HG02870 (cell line): ENCODE data around the gene DGKG.

Experiments used
- ATAC-seq: cut with Tn5 transposase; IDR thresholded peaks from one replicate; pipeline ENCODE4 v1.9.1; 2021; ENCODE audit warnings: mild to moderate bottlenecking, moderate library complexity; ENCODE audit not compliant: unreplicated experiment

DGKG gene

DNA sequence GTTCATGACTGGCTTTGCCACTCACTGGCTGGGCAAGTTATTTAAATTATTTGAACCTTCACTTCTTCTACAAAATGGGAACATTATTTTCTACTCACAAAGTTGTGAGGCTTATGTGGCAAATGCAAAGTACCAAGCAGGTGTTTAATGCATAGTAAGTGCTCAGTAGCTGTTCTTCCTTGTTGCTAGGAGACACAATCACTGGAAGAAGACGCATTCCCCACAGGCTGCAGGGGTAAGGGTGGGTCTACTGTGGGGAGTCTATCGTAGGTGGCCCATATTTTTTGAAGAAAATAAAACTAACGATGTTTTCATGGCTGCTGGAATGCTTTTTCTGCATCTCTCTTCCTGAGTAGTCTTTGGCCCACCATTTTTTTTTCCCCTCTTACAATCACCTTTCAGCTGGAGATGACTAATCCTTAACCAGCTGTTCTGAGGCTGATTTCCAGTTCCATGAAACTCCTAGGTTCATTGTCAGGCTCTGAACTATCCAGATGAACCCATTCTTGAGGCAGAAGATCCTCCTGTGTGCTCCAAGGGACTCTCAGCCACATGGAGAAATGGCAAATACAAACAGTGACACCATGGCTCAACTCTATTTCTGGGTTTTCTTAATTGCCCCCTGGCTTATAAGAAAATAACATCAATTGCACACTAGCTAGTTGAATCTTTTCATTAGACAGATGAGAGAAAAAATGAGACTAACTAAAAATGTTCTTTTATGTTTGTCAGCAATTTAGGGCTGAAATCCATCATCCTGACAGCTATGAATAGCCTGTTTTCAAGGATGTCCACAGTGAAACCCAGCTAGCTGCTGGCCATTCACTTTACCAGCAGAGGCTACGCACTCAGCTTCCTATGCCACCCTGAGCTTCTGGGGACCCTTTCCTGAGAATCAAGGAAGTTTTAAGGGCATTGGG is 144.9 kb downstream of the DGKG start:
- peak; percentile 12 for ATAC-seq

DNA sequence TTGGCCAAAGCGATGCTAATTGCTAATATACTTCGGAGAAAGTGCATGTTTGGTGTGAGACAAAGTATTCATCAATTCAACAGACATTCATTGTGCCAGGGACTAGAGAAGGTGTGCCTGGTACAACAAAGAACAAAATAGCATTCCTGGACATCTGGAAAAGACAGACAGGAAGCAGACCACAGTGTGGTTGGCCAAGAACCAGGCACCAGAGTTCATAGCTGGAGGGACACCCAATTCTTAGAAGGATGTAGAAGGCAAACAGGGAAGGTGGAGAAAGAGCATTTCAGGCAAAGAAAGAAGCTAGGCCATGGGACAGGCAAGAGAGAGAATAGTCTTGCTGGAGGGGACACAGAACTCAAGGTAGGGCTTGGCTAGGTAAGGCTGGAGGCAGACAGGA is 147.4 kb downstream of the DGKG start:
- no peak for ATAC-seq

DNA sequence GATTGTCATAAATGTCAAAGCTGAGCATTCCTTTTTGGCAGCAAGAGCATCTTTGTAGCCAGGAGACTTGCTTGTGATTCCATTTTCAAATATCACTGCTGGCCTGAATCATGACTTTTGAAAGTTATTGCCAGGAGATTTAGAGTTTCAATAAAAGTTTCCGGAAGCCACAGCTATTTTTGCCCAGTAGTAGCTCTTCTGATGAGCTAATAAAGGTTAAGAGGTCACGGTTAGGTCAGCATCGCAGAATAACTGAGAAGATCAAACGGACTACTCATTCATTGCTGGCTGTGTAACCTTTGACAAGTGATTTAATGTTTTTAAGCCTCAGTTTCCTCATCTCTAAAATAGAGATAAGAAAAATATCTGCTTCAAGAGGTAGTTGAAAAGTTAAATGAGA is 148.1 kb downstream of the DGKG start:
- ATAC-seq, result no peak

DNA sequence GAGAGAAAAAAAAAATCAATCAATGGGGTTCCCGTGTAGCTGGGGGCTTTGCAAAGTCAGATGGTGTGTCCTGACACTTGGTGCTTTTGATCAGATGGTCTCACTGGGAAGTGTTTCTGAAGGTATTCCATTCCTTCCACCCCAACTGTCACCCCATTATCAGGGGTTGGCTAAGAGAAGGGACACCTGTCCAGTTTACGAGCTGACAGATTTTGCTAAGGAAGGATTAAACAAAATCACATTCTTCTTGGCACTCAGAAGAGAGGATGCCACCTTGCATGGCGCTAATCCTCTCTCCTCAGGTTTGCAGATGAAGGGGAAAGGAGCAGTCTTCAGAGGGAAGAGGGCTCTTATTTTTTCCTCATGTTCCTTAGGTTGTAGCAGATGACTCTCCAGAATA is 149.4 kb downstream of the DGKG start:
- no peak for ATAC-seq

DNA sequence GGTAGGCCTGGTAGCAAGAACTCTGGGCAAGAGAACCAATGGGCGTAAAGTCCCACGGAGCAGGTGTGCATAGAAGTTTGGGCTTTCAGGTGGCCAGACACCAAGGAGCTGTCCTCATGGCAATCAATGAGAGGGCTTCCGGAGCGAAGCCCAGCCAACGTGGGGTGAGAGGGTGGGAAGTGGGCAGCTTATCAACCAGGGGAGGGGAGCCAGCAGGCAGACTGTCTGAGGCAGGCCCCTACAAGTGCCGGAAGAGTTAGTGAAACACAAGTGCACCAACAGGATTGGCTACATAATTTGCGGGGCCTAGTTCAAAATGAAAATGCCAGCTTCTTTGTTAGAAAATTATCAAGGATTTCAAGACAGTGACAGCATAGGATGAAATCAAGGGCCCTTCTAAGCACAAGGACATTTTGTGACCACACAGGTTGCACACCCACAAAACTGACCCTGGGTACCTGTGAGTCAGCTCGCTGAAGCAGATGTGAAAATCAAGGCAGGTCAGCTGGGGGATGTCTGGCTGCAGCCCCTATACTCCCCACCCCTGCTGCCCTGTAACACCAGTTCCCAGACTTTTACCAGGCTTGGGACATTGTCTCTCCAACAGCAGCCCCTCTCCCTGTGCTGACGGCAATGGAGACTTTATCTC is 151.1 kb downstream of the DGKG start:
- no peak for ATAC-seq

DNA sequence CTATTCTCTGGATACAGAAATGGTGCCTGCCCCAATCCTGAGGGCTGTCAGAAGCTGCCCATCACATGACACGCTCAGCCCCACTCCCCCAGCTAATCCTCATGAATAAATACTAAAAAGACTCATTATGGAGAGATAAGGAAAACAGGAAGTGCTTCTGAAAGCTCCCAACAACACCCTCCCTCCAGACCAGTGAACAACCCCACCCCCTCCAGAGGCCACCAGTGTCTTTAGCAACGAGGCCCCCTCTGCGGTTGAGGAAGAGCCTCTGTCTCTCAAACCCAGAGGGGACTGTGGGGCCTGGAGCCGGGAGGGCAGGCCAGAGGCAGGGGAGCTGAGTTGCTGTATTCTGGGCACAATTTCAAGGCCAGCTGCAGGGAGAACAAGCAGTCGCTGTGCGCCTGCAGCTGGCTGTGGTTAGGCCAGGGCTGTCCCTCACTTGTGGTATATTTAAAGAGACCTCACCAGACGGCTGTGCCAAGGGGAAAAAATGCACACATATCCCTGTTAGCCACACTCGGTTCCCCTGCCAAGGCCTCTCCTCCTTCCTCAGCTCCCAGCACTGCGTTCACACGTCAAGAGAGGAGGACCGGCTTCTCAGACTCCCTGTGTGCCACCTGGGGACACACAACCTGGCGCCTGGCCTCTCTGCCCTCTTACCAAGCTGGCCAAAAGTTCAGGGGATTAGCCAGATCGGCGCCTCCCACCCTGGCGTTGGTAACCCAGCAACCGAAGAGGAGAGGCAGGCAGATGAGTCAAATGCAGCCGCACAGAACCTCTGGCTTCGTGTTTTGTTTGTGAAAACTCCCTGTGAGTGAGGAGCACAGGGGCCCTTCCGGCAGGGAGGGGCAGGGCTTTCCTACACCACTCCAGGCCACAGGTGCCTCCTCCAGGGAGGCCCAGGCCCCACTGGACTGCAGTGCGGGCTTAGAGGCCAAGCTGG is 152.0 kb downstream of the DGKG start:
- ATAC-seq, result no peak

DNA sequence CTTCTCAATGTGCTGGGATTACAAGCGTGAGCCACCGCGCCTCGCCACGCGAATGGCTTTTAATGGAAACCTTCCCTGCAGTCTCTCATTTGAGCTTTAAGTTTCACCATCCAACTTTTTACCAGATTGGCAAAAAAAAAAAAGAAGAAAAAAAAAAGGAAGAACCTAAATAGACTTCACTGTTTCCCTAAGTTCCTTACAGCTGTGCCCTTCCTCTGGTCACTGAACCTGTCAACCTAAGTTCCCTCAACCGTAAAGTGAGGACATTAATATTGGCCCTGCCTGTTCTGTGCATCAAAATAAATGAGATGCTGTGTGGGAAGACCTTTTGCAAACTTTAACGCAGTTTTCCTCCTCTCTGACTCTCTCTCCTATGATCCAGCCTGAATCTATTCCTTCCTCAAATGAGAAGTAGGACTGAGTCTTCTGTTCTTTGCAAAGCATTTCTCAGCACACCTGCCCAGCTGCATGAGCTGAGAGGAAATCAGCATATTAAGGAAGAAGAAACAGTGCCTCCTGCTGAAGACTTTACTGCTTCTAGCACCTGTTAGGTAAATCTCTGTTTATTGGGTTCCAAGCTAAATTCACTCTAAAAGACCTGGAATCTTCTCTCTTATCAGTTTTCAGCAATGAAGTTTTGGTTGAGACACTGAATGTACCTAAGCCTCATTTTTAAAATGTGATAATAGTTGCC is 153.6 kb downstream of the DGKG start:
- no peak for ATAC-seq

DNA sequence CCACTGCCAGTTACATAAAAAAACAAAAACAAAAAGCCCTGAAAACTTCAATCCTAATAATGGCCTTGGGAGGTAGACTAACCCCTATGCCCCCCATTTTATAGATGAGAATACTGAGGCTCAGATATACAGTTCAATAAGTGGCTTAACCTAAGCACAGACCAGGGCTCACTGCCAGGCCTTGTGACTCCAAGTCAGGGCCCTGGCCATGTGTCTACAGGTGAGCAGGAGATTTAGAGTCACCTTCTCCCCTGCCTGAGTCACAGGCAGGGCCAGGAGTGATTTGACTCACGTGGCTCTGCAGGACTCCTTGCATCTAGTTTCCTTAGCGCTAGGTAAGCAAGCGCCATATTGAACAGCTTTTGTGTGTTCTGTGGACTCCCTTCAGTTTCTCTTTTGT is 154.5 kb downstream of the DGKG start:
- ATAC-seq, result no peak

DNA sequence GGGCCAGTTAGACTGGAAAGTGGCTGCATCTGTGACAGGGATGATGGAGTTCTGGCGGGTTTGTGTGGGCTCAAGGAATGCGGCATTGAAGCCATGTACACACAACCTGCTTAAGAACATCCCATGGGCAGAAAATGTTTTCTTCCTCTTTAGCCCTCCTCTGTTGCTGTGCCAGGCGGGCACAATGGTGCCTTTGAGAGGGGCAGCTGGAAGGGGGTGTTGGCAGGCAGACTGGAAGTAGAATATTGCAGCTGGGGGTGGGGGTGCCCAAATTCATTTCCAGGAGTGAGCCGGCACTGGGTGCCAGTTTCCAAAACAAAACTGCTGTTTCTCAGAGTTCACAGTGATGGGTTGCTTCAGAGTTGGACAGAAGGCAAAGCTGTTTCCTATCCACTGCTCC is 161.3 kb downstream of the DGKG start:
- ATAC-seq, result no peak

DNA sequence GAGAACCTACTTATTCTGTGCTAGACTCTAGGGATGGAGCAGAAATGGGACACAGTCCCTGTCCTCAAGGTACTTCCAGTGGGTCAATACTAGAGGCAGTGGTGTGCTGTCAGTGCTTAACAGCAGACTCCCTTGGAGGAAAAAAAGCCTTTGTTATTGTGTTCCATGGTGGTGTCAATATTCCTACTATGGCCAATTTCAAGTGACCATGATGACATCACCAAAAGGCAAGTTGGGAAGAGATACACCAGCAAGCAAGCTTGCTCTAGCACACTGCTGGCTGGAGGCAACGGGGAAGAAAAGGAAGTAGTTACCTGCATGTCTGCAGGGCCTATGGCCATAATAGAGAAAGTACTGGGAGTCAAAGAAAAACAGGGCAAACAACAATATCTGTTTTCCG is 163.6 kb downstream of the DGKG start:
- no peak for ATAC-seq

DNA sequence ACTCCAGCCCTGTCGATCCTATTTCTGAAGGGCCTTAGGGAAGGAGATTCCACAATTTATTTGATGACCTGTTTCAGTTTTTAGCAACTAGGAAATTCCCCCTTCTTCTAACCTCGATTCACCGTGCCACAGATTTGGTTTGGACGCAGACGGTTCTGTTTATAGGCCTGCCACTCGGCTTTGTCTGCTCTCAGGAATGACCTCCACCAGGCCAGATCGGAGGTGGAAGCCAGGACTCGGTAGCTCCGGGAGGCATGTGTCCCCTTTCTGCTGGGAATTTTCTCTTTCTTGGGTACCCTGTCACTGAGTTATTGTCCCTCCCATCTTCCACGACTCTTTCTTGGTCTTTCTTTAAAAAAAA is 167.6 kb downstream of the DGKG start:
- no peak for ATAC-seq

DNA sequence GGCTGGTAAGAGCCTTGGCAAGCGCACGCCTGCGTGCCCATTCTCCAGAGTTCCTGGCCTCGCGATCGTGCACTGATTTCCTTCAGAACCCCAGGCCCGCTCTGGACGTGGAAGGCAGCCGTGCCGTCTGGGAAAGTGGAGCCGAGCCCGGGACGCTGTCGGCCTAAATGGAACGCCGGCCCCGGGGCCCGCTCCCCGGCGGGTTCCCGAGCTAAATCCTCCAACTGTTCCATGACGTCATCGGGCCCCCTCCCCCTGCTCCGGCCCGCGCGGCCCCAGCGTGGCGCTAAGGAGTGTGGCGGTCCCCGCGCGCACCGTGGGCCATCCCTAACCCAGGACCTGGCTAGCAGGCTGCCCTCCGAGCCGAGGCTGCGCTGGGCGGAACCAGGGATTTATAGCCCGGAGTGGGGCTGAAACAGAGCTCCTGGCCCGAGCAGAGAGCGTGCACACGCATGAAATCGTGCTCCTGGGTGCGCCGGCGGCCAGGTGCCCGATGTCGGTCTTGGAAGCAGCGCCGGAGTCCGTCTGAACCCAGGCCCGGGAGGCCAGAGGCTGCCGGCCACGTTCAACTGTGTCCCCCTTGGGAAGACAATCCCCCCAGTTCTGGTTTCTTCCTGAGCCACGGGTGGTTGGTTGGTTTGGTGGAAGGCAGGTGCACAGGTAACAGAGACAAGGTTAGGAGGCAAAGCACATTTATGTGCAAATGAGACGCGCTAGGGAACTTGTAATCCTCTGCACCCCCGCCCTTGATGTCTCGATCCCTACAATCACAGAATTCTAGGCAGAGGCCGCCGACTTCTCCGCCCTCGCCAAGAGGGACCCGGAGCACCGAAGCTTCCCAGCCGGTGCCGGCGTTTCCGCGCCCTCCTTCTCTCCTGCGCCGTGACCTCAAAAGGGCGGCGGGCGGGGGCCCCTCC is 168.2 kb downstream of the DGKG start:
- ATAC-seq, result no peak

DNA sequence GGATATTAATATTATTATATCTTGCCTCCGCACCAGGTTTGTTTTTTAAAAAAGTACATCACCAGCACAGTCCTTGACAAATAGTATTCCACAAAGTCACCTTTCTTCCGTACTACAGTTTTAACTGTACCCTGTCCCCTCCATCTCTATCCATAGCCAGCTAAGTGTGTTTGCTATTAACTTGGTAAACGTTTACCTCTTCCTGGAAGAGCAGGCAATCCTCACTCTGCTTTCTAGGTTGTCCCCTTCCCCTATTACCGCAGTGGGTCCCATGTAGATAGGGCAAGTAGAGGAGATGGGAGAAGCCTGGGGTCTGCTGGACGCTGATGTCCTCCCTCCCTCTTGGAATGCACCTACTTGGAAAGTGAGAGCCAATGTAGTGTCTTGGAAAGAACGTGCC is 169.2 kb downstream of the DGKG start:
- no peak for ATAC-seq

DNA sequence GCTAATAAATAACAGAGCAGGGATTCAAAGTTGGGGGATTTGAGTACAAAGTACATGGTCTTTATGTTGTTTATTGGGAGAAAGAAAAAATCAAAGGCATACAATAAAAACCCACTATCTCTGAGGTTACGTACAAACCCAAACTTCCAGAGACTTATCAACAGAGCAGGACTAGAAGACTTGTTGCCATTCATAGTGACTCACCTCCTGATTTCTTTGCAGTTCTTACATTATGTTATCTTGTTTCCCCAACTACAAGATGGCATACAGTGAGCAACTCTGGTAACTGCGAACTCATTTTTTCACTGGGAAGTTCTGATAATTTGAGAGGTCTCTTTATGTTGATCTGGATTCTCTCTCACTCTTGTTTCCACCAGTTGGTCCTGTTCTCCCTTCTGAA is 172.5 kb downstream of the DGKG start:
- no peak for ATAC-seq

DNA sequence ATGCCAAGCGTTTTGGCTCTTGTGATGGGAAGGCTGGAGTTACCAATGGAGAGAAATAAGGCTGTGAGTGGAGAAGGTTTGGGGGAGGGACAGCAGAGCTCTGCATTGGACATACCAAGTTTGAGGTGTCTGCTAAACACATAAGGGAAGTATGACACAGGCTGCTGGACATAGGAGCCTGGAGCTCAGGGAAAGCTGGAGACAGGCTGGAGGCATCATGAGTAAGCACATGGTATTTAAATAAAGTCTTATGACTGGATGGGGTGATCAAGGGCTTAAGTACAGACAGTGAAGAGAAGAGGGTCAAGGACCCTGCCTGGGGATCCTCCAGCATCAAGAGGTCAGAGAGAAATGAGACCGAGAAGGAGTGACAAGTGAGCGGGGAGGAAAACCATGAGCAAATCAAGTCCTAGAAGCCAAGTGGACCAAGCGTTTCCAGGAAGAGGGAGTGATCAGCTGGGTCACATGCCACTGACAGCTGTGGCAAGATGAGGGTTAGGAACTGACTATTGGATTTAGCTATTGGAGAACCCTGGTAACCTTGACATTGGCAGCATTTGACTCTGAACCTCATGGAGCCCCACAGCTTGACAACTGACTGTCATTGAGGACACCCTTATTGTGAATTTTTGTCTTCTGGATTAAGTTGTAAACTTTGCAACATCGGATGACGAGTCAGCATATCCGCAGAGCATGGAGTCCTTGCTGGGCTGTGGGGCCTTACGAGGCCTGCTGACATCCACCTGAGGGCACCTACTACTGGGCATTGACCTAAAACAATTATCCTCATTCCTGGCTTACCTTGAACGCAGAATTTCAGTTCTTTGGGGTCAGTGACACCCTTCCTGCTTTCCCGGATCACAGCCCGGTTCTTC is 174.4 kb downstream of the DGKG start:
- ATAC-seq, result no peak

DNA sequence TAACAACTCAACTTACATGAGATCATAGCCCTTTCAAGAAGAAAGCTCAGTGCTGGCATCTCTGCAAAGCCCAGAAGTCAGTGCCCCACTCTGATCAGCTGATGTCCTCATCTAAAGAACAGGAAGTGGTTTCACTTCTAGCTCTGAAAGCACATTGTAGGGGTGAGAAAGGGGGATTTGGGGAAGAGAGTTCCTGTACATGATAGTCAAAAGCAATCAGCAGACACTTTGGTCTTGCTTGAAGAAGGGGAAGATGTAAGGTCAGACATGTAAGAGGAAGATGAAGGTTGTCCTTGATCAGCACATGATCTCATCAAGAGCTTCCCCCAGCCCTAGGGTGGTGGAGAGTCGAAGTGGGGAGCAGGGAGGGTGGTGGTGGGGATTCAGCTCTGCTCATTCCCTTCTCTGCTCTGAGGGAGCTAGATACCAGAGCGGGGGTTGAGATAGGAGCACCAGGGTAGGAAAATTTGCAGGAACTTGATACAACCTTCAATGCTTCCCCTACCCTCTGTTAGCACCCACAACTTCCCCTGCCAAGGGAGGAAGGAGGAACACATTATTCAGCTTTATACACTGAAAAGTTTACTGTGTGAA is 176.7 kb downstream of the DGKG start:
- no peak for ATAC-seq

DNA sequence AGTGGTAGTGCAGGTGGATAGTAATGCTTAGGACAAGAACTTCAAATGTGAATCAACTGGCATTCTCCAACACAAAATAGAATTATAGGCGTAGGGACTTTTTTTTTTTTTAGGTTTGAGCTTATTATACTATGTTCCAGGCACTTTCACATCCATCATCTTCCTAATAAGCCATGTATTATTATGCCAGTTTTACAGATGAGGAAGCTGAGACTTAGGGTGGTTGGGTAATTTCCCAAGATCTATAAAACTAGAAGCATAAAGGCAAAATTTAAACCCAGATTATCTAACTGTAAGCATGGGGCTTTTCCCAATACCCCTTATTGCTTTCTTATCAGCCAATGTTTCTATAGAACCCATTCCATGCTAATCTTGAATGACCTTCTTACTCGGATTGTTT is 178.0 kb downstream of the DGKG start:
- no peak for ATAC-seq

DNA sequence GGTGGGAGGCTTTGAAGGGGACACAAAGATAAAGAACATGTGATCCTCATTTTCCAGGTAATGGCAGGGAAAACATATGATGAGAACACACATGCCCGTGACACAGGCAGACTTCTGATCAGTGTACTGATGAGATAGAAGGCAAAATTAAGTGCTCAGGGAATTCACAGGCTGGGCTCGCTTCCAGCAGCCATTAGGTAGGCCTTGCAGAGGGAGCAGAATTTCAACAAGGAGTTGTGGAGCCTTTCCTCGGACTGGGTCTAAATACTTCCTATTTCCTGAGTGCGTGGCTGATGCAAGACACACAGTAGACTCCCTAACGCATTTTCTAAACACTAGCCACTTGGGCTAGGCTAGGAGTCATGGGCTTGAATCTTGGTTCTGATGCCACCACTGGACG is 179.2 kb downstream of the DGKG start:
- no peak for ATAC-seq
